ENCODE results near the gene CPAMD8.

The CPAMD8 gene

DNA sequence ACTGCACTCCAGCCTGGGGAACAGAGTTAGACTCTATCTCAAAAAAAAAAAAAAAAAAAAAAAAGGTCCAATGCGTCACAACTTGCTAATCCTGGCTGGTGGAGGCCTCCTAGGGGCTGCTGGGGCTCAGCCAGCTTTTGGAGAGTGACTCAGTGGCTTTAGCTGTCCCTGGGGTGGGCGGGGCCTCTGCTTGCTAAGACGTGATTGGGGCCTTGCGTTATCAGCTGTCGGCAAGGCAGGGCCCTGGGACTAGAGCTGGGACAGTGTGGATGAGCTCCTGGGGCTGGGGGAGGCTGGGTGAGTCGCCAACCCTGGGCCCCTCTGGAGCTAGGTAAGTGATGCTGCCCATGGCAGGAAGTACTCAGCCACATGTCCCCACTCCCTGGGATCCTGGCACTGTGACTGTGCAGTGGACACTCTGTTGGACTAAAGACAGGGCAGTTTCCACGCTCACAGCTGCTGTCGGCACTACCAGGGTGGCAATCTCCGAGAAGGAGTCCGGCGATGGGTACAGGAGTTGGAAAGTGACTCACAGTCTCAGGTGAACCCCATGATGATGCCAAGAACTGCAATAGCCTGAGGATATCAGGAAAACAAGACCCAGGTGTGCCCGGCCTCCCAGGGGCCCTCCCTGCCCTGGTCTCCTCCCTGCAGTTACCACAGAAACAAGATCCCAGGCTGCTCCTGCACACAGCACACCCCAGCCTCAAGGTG is 105.6 kb downstream of the CPAMD8 start:
- no peak for DNase-seq (ENCODE audit: low read depth in 2 of 2)

DNA sequence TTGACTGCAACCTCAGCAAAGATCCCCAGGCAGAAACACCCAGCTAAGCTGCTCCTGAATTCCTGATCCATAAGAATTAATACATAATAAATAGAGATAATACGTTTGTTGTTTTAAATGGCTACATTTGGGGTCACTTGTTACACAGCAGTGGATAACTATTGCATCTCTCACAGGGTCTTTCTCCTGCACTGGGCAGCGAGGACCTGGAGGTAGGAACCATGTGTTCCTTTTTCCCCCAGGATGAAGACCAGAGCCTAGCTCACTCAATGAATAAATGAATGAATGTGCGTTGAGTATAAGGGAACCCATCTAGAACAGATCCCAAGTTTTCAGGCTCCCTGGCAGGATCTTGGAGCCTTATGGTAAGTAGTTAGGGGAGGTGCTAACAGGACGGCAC is 107.1 kb downstream of the CPAMD8 start:
- DNase-seq (ENCODE audit: low read depth in 2 of 2), result no peak

DNA sequence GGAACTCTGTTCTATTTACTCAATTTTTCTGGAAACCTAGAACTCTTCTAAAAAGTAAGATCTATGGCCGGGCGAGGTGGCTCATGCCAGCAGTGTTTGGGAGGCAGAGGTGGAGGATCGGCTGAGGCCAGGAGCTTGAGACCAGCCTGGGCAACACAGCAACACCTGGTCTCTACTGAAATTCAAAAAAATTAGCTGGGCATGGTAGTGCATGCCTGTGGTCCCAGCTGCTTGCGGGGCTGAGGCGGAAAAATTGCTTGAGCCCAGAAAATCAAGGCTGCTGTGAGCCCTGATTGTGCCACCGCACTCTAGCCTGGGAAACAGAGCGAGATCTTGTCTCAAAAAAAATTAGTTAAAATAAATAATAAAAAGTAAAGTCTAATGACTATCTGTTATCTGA is 109.2 kb downstream of the CPAMD8 start:
- no peak for DNase-seq (ENCODE audit: low read depth in 2 of 2)

DNA sequence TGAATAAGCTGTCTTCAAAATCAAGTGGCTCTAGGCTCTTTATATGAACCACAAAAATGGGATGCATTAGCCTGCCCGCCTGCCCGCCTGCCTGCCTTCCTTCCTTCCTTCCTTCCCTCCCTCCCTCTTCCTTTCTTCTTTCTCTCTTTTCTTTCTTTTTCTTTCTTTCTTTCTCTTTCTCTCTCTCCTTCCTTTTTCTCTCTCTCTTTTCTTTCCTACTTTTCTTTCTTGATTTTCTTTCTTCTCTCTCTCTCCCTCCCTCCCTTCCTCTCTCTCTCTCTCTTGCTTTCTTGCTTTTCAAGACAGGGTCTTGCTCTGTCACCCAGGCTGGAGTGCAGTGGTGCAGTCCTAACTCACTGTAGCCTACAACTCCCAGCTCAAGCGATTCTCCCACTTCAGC is 110.9 kb downstream of the CPAMD8 start:
- DNase-seq (ENCODE audit: low read depth in 2 of 2), result no peak

DNA sequence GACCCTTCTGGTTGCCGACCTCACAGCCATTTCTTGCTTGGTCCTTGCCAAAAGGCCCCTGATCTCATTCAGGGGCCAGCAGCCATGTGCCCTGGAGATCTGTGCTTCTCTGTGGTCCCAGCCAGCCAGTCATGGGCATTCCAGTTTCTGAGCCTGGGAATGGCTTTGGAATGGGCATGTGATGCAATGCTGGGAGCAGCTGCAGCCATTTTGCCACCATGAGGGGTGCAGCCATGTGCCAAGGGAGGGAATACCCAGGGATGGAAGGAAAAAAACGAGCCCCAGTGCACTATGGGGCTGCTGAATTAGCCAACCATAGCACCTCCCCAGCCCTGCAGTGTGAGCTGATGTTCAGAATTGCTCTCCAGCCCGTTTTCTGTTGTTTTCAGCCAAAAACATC is 111.5 kb downstream of the CPAMD8 start:
- DNase-seq (ENCODE audit: low read depth in 2 of 2), result no peak

DNA sequence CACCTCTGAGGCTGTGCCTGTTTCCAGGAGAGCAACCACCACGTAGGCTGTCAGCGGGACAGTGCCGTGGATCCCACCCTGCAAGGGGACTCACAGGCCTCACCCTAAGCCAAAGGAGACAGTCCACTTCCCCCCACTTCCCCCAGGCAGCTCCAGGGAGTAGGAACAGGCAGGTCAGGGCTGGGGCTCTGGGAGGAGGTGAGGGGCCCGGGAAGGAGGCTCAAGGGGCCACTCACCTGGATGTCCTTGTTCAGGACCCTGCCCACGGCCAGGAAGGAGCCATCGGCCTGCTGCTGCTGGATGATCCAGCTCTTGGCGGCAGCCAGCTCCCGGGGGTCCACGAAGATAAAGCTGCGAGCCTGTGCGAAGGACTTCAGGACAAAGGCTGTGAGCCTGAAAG is 112.2 kb downstream of the CPAMD8 start:
- DNase-seq (ENCODE audit: low read depth in 2 of 2), result no peak

DNA sequence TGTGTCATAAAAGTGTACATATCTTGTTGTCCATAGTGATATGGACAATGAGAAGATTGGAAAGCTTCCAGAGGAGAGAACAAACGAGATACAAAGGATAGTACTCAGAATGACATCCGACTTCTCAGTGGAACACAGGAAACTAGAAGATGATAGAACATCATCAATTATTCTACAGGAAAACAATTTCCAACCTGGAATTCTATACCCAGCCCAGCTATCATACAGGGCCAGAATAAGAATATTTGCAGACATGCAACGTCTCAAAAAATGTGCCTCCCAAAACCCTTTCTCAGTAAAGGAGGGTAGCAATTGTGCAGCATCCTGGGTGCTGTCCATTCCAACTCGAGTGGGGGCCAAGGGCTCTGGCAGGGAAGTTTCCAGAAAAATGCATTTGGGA is 113.8 kb downstream of the CPAMD8 start:
- DNase-seq (ENCODE audit: low read depth in 2 of 2), result no peak

DNA sequence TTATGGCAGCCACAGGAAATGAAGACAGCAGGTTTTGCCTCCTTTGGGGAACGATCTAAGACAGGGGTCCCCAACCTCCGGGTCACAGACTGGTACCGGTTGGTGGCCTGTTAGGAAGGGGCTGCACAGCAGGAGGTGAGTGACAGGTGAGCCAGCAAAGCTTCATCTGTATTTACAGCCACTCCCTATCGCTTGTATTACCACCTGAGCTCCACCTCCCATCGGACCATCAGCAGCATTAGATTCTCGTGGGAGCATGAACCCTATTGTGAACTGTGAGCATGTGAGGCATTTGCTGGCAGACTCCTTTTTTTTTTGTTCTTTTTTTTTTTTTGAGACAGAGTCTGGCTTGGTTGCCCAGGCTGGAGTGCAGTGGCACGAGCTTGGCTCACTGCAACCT is 115.6 kb downstream of the CPAMD8 start:
- DNase-seq (ENCODE audit: low read depth in 2 of 2), result no peak

DNA sequence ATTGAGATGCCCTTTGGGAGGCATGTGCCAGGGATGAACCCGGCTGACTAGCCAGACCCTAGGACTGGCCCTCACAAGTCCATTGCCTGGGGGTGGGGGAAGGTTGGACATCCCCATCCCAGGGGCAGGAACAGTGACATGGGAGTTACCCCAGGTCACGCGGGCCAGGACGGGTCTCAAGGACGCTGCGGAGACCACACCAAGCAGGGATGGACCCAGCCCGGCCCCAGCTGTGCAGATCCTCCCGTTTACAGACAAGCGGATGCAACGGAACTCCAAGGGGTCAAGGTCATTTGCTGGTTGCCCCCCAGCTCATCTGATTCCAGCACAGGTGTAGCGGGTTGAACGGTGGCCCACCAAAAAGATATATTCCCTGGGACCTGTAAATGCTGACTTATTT is 117.9 kb downstream of the CPAMD8 start:
- DNase-seq (ENCODE audit: low read depth in 2 of 2), result no peak

DNA sequence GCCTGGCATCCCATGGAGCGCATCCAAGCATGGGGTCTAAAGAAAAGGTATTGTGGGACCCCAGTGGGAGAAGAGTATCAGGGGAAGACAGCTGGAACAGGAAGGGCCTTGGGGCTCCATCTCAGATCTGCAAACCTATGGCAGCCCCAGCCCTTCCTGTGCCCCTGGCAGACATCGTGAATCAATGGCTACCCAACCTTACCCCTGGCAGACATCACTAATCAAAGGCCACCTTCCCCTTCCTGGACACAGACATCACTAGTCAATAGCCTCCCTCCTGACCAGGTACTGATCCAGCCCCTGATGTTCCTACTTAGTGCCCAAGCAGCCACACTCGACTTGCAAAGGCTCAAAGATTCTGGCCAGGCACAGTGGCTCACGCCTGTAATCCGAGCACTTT is 122.0 kb downstream of the CPAMD8 start:
- DNase-seq (ENCODE audit: low read depth in 2 of 2), result no peak

DNA sequence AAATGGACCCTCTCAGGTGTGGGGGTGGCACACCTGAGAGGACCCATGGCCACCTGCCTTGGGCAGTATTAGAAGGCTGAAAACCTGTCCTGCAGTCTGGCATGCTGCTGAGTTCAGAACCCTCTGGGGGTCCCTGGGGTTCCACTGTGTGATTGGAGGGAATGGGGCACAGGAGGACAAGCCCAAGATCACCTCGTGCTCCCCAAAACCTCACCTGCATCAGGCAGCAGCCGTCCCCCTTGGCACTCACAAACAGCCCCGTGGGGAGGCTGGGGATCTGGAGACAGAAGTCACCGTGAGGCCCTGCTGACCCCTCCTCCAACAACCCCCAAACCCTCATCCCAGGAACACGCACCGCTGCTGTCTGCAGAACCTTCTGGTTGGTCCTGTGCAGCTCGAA is 123.3 kb downstream of the CPAMD8 start:
- DNase-seq (ENCODE audit: low read depth in 2 of 2), result no peak

DNA sequence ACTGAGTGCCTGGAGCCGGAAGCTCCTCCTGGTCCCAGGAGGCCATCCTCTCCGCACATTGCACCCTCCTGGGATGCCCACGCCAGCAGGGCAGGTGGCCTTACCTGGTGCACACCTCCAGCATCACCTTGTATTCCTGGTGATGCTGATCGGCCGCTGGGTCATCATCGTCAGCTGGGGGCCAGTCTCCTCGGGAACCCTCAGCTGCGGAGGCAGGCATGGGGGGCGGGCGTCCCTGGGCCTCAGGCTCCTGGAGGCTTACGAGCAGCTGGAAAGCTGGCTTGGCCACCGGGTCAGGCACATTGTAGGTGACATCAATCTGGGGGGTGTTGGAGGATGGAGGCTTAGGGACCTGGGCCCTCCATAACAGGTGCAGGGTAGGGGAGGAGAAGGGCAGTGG is 124.1 kb downstream of the CPAMD8 start:
- no peak for DNase-seq (ENCODE audit: low read depth in 2 of 2)

DNA sequence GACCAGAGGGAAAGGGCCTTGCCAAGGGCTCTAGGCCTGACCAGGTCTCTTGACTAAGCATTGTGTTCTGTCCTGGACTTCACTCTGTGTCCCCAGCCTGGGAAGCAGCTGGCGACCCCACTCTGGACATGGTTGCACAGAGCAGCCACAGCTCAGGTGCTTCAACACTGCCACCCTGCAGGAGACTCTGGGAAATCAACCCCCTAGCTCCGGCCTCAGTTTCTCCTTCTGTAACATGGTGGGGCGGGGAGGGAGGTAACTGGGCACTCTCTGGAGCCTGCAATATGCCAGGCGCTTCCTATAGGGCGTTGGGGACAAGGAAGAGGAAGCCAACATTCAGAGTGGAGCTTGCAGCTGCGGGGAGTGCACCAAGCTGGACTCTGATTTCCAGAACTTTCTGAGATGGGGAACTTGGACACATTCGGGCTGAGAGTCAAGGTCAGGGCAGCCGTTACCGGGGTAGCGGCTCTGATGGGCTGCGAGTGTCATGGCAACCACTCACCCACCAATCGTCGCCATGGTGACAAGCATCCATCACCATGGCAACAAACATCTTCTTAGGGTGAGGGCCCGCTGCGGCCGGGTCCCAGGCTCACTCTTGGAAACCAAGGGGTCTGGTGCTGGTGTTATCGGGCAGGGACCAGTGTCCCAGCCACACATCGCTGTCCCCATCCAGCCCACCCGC is 125.0 kb downstream of the CPAMD8 start:
- no peak for DNase-seq (ENCODE audit: low read depth in 2 of 2)

DNA sequence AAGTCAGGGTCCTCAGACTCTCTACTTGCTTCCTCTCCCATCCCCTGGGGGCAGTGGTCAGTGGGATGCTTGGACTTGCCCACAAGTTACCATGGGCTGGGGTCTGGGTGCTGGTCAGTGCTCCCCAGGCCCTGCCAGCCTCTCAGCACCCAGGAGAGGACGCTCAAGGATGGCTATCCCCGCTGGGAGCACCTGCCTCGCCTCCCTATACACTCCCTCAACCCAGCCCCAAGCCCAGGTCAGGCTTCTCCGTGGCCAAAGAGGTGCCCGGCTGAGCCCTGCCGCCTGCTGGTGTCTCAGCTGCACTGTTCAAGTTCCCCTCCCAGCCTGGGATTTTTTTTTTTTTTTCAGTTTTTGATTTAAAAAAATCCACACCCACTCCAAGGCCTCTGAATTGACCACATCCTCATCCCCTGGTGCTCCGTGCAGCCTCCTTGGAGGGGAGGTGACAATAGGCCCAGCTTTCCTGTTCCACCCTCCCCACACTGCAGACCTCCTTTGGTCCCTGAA is 127.0 kb downstream of the CPAMD8 start:
- DNase-seq (ENCODE audit: low read depth in 2 of 2), result no peak

DNA sequence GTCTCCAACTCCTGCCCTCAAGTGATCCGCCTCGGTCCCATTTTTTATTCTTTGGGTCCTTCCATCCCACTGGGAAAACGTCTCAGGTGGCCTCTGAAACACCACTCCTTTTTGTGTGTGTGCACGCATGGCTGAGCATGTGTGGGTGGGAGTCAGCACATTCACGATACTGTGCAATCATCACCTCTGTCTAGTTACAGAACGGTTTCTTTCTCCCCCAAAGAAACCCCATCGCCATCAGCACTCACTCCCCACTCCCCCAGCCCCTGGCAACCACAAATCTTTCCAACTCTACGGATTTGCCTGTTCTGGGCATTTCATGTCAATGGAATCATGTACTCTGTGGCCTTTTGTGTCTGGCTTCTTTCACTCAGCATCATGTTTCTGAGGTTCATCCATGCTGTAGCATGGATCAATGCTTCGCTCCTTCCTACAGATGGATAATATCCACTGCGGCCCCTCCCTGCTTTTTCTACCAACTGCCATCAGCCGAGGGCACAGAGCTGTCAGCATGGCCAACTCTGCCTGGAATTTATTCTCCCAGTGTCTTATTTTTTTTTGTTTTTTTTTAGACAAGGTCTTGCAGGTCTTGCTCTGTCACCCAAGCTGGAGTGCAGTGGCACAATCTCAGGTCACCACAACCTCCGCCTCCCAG is 128.1 kb downstream of the CPAMD8 start:
- DNase-seq (ENCODE audit: low read depth in 2 of 2), result no peak

DNA sequence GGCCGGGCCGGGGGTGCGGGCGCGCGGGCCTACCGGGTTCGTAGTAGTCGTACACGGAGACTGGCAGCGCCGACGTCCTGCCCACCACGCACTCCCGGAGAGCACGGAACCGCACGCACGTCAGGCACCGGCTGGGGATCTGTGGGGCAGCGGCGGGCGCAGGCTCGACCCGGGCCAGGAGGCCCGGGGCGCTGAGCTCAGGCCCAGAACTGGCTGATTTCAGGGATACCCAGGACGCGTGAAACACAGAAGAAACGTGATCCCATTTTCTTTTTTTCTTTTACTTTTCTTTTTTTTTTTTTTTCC is 128.8 kb downstream of the CPAMD8 start:
- no peak for DNase-seq (ENCODE audit: low read depth in 2 of 2)

DNA sequence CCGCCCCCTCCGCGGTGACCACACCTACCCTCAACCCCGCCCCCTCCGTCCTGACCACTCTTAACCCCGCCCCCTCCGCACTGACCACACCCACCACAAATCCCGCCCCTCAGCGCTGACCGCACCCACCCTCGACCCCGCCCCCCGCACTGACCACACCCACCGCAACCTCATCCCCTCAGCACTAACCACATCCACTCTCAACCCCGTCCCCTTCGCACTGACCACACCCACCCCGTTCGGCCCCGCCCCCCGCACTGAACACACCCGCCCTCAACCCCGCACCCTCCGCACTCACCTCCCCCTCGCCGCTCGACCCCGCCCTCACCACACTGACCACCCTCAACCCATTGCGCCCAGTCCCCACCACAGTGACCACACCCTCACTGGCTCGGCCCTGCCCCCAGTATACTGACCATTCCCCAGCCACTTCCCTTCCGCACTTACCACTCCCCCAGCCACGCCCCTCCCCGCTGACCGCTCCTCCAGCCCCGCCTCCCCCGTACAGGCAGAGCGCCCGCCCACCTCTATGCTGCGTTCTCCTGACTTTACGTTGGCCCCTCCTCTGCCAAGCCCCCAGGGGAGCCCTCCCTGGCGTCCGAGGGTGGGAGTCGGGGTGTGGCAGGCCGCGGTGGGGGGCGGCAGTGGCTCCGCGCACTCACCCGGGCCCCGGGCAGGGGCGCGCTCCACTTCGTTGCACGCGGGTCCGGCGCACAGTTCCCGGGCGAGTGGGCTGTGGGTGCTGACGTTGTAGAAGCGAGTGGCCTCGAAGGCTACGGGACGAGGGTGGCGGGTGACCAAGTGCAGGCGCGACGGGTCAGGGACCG is 129.4 kb downstream of the CPAMD8 start:
- DNase-seq (ENCODE audit: low read depth in 2 of 2), result peak; percentile 21 to 49

DNA sequence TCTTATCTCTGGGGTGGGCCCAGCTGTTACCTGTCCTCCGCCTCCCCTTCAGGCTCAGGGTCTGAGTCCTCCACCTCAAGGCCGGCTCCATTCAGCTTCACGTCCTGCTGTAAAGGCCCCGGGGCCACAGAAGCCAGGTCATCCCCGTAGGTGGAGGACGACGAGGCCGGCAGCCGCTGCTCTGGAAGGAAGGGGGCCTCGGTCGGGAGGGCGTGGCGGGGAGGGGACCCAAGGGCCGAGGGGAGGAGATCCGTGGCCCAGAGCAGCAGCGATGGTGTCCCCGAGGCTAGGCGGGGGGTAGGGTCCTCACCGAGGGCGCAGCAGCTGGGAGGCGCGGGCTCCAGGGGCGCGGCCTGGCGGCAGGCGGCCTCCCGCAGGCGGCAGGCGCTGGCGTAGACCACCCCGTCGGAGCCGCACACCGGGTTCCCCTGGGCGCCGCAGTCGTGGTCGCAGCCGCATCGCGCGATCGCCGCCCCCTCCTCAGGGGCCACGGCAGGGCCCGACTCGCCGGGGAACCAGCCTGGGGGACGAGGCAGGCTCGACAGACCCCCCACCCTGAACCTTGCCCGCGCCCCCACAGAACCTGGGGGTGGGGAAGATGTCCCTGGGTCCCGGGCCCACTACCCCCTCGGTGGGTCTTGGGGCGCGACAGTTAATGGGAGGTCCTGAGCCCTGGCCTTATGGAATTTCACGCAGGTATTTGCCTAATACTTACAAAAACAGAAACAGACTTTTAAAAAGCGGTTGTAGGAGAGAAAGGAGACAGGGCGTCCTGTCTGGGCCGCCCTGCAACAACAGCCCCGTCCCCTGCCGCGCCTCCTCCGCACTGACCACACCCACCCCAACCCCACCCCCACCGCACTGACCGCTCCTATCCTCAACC is 130.2 kb downstream of the CPAMD8 start:
- no peak for DNase-seq (ENCODE audit: low read depth in 2 of 2)

DNA sequence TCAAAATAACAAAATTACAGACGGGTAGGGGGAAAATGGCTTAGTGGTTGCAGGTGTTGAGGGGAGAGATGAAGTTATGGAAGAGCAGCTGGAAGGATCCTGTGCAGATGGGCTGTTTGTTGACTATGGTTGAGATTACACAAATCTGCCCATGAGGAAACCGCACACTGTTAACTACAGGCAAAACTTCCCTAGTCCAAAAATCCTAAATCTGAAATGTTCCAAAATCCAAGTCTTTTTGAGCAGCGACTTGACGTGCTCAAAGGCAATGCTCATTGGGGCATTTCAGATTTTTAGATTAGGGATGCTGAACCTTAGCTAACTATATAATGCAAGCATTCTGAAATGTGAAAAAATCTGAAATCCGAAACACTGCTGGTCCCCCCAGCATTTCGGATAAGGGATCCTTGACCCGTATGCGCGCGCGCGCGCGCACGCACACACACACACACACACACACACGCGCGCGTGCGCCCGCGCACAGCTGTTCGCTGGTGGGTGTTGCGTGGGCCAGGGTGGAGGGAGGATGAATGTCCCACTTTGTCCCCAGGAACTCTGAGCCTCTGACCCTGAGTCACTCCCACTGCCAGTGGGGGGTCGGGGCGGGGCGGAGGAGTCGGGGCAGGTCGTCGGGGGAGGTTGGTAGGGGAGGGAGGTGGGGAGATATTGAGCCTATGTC is 131.0 kb downstream of the CPAMD8 start:
- DNase-seq (ENCODE audit: low read depth in 2 of 2), result no peak

DNA sequence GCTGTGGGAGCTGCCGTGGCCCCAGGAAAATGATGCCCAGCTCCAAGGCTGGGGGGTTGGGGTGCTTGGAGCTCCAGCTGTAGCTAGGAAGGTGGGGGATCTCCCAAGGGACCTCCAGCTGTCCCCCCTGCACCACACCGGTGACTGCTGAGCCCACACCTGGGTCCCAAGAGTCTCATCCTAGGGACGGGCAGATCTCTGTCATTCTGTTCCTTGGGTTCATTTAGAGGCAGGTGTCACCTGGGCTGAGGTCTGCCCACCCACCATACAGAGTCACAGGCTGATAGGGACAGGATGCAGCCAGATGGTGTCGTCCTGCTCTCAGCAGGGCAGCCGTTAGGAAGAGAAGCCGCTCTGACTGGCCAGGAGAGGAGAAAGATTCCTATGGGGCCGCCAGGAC is 132.5 kb downstream of the CPAMD8 start:
- DNase-seq (ENCODE audit: low read depth in 2 of 2), result no peak

DNA sequence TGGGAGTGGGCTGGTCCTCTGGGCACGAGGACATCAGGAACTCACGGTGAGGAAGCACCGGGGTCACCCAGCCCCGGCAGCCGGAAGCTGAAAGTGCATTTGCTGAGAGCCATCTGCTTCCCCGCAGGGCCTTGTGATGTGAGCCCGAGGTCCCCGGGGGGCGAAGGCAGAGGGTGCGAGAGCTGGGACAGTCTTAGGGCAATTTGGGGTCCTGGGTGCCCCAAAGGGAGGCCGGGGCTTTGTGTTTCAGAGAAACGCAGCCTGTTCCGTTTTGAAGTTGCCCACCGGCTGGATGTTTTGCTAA is 133.0 kb downstream of the CPAMD8 start:
- DNase-seq (ENCODE audit: low read depth in 2 of 2), result no peak

All from stimulated activated CD4-positive, alpha-beta T cell treated with anti-CD3 and anti-CD28 coated beads, Interleukin-1b, Interleukin-23, amount 100 ng/mL, for 4 hours (primary cell).